Kidney epithelial cell (primary cell): ENCODE data around the gene HLA-G. TPM values are rescaled to one million over a fixed set of nuclear protein-coding genes. Genes with fewer than 3 reads are reported as not detected.

Experiments used
- DNase-seq: peaks from one replicate; pipeline ENCODE4 v3.0.0-alpha.2; 2010; ENCODE audit warnings: low read depth
- H3K27me3 ChIP-seq: 2 replicates; pipeline ENCODE4 v1.6.0; 2011; ENCODE audit warnings: low read length; ENCODE audit not compliant: control insufficient read depth, insufficient read depth
- H3K36me3 ChIP-seq: 2 replicates; pipeline ENCODE4 v1.5.1; 2011; ENCODE audit warnings: low read length; ENCODE audit not compliant: control insufficient read depth, insufficient read depth
- H3K4me3 ChIP-seq: 2 replicates; pipeline ENCODE4 v1.5.1; 2011; ENCODE audit warnings: low read depth, mild to moderate bottlenecking, control low read depth, low read length
- total RNA-seq: library from RNA; depleted of rRNA; stranded (reverse); fragments of >200 nt; gene quantifications from 2 replicates; pipeline ENCODE4 v1.2.3, GENCODE V29; 2015
- TF ChIP-seq, protein P1 (sequence below): IDR thresholded peaks from 2 replicates; pipeline ENCODE4 v1.5.1; 2011; ENCODE audit warnings: mild to moderate bottlenecking, moderate library complexity, low read length, control low read depth, inconsistent platforms; ENCODE audit not compliant: insufficient read depth, poor library complexity, severe bottlenecking

The HLA-G gene
- total RNA-seq, 1 donor from 2014 or later, result 1.1 TPM

DNA sequence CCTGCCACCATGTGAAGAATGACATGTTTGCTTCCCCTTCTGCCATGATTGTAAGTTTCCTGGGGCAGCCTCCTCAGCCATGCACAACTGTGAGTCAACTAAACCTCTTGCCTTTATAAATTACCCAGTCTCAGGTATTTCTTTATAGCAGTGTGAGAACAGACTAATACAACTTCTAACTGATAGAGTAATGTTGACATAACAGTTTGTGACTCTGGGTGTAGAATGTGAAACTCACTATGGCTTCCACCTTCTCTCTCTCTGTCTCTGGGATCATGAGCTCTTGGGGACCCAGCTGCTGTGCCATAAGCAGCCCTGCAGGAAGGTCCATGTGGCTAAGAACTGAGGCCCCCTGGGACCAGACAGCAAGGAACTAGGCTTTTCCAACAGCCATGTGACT, 3.5 kb upstream of the HLA-G start:
- DNase-seq, result no peak
- no peaks in the 10 kb centered on the region for H3K36me3 ChIP-seq
- H3K4me3 ChIP-seq, result no peak overlapping the region
- peaks cover 19% of the 10 kb centered on the region for H3K27me3 ChIP-seq
- TF ChIP-seq, protein P1, sequence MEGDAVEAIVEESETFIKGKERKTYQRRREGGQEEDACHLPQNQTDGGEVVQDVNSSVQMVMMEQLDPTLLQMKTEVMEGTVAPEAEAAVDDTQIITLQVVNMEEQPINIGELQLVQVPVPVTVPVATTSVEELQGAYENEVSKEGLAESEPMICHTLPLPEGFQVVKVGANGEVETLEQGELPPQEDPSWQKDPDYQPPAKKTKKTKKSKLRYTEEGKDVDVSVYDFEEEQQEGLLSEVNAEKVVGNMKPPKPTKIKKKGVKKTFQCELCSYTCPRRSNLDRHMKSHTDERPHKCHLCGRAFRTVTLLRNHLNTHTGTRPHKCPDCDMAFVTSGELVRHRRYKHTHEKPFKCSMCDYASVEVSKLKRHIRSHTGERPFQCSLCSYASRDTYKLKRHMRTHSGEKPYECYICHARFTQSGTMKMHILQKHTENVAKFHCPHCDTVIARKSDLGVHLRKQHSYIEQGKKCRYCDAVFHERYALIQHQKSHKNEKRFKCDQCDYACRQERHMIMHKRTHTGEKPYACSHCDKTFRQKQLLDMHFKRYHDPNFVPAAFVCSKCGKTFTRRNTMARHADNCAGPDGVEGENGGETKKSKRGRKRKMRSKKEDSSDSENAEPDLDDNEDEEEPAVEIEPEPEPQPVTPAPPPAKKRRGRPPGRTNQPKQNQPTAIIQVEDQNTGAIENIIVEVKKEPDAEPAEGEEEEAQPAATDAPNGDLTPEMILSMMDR, result no peak

DNA sequence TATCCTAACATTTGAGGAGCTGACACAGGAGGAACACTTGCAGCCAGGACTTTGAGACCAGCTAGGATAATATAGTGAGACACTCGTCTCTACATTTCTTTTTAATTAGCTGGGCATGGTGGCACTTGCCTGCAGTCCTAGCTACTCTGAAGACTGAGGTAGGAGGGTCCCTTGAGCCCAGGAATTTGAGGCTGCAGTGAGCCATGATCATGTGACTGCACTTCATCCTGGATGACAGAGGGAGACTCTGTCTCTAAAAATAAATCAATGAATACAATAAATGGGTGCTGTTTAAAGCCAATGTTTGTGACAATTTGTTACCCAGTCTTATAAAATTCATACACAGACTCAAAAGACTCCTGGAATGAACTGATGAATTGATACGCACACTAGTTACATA, 1.8 kb upstream of the HLA-G start:
- Histone ChIP-seq H3K36me3 (no peaks in the 10 kb centered on the region), H3K4me3 (no peak overlapping the region), H3K27me3 (peaks cover 29% of the 10 kb centered on the region)
- DNase-seq, result no peak
- TF ChIP-seq, protein P1, result no peak

DNA sequence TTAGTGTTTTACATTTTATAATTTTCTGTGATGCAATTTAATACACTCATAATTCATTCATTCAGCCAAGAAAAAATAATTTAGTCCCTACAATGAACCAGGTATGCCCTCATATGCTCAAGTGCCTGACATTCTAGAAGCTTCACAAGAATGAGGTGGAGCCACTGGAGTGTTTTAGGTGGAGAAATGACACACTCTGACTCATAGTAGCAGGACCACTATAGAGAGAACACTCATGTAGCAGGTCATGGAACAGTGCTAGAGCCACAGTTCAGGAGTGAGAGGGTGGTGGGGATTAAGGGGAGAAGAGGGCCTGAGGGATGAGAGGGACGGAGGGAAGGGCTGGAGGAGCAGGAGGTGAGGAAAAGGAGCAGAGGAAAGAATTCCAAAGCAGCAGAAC, 1.4 kb upstream of the HLA-G start:
- H3K4me3 ChIP-seq, result no peak overlapping the region
- peaks cover 29% of the 10 kb centered on the region for H3K27me3 ChIP-seq
- TF ChIP-seq, protein P1, result no peak
- no peaks in the 10 kb centered on the region for H3K36me3 ChIP-seq
- DNase-seq, result no peak

DNA sequence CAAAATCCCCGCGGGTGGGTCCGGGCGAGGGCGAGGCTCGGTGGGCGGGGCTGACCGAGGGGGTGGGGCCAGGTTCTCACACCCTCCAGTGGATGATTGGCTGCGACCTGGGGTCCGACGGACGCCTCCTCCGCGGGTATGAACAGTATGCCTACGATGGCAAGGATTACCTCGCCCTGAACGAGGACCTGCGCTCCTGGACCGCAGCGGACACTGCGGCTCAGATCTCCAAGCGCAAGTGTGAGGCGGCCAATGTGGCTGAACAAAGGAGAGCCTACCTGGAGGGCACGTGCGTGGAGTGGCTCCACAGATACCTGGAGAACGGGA, 809 bp downstream of the HLA-G start:
- Histone ChIP-seq H3K4me3 (peak overlapping the region; percentile 15), H3K36me3 (no peaks in the 10 kb centered on the region), H3K27me3 (peaks cover 29% of the 10 kb centered on the region)
- TF ChIP-seq, protein P1, result no peak
- no peak for DNase-seq

DNA sequence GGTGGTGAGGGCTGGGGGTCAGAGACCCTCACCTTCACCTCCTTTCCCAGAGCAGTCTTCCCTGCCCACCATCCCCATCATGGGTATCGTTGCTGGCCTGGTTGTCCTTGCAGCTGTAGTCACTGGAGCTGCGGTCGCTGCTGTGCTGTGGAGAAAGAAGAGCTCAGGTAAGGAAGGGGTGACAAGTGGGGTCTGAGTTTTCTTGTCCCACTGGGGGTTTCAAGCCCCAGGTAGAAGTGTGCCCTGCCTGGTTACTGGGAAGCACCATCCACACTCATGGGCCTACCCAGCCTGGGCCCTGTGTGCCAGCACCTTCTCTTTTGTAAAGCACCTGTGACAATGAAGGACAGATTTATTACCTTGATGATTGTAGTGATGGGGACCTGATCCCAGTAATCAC, 2.1 kb downstream of the HLA-G start:
- no peaks in the 10 kb centered on the region for H3K36me3 ChIP-seq
- DNase-seq, result no peak
- no peak overlapping the region for H3K4me3 ChIP-seq
- TF ChIP-seq, protein P1, result no peak
- H3K27me3 ChIP-seq, result peaks cover 31% of the 10 kb centered on the region

DNA sequence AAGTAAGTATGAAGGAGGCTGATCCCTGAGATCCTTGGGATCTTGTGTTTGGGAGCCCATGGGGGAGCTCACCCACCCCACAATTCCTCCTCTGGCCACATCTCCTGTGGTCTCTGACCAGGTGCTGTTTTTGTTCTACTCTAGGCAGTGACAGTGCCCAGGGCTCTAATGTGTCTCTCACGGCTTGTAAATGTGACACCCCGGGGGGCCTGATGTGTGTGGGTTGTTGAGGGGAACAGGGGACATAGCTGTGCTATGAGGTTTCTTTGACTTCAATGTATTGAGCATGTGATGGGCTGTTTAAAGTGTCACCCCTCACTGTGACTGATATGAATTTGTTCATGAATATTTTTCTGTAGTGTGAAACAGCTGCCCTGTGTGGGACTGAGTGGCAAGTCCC, 2.8 kb downstream of the HLA-G start:
- peaks cover 31% of the 10 kb centered on the region for H3K27me3 ChIP-seq
- no peaks in the 10 kb centered on the region for H3K36me3 ChIP-seq
- no peak for DNase-seq
- H3K4me3 ChIP-seq, result no peak overlapping the region
- TF ChIP-seq, protein P1, result no peak
